Measurements from ENCODE around the gene SPOCK1.
"Not testable (repeated sequence)": the region's sequence is repeated elsewhere in the genome, so short reads cannot be mapped to it uniquely, and the experiment has no call there.

SPOCK1 gene

GRCh38 chr5:137498736-137499505 lies at the start of gene SPOCK1:
SPOCK1 (minus strand) TSS chr5:137499326.
- DNase-seq = peak; percentile 64 to 67

- no peak for DNase-seq
Measured at GRCh38 chr5:137545956-137546355, 46.8 kb upstream of the SPOCK1 start.

- DNase-seq = not testable (repeated sequence)
Measured at GRCh38 chr5:137535449-137535848, 36.3 kb upstream of the SPOCK1 start.

- no peak for DNase-seq
Measured at GRCh38 chr5:137533963-137534362, 34.8 kb upstream of the SPOCK1 start.

GRCh38 chr5:137531266-137531665 lies 32.1 kb upstream of the SPOCK1 start:
- DNase-seq = no peak

DNA sequence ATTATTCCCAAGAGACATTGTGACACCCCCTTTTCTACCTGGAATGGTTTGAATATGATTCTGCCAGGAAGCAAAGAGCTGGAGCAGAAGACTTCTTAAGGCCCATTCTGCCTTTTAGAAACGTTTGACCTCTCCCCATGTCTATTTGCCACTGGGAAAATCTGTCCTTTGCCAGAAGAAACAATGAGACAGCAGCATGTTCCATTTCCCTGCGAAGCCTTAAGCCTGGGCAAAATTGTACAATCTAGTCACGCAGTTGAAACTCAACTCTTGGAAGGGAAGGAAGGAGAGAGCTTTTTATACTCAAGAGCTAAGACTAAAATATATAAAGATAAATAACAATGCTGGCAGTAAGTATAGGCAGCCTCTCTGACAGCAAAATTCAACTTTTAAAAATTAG lies 22.1 kb upstream of the SPOCK1 start:
- DNase-seq = no peak

DNA sequence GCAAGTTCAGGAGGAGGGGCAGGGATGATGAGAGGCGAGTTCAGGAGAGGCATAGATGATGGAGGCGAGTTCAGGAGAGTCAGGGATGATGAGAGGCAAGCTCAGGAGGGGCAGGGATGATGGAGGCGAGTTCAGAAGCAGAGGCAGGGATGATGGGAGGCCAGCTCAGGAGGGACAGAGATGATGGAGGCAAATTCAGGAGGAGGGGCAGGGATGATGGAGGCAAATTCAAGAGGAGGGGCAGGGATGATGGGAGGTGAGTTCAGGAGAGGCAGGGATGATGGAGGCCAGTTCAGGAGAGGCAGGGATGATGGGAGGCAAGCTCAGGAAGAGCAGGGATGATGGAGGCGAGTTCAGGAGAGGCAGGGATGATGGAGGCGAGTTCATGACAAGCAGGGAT lies 17.8 kb upstream of the SPOCK1 start:
- DNase-seq = no peak

DNA sequence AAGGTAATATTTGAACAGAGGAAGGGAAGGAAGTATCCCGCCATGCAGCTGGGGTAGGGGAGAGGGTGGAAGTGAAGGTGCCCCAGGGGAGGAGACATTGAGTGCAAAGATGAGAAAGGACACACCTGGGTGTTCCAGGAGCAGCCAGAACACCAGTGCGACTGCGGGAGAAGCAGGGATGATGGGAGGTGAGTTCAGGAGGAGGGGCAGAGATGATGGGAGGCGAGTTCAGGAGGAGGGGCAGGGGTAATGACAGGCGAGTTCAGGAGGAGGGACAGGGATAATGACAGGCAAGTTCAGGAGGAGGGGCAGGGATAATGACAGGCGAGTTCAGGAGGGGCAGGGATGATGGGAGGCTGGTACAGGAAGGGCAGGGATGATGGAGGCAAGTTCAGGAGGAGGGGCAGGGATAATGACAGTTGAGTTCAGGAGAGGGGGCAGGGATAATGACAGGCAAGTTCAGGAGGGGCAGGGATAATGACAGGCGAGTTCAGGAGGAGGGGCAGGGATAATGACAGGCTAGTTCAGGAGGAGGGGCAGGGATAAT lies 17.2 kb upstream of the SPOCK1 start:
- no peak for DNase-seq

DNA sequence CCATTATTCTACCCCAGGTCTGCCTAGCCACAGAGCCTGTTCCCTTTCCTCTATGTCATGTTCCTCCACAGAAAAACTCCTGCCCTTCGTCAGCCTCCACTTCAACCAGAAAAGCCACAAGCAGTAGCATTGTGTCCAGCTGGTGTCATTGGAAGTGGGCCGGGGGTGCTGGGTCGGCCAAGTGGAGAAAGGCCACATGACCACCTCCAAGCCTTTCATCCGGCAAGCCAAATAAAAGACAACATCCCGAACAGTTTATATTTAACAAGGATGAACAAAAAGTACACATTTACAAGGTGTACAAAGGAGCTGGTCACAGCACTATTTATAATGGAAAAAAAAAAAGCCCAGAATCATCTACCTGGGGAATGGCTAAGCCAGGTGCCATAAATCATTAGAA lies 16.1 kb upstream of the SPOCK1 start:
- DNase-seq = no peak

- no peak for DNase-seq
Measured at GRCh38 chr5:137510671-137511070, 11.5 kb upstream of the SPOCK1 start.

- no peak for DNase-seq
Measured at GRCh38 chr5:137507150-137507549, 8.0 kb upstream of the SPOCK1 start.

DNA sequence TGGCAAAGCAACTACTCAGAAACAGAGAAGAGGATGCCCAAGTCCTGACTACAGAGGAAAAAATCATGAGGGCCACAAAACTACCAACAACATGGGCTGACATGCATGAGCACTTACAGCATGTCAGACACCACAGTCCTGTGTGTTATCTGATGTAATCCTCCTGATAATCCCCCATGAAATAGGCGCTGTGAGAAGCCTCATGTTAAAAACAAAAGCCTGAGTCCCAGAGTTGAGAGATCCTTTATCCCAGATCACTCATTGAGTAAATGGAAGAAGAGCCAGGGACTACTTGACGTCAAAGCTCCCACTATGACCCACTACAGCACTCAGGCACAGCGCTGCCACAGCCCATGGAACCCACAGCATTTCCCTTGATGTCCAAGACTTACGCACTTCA lies 7.2 kb upstream of the SPOCK1 start:
- no peak for DNase-seq

- no peak for DNase-seq
Measured at GRCh38 chr5:137504916-137505315, 5.8 kb upstream of the SPOCK1 start.

DNA sequence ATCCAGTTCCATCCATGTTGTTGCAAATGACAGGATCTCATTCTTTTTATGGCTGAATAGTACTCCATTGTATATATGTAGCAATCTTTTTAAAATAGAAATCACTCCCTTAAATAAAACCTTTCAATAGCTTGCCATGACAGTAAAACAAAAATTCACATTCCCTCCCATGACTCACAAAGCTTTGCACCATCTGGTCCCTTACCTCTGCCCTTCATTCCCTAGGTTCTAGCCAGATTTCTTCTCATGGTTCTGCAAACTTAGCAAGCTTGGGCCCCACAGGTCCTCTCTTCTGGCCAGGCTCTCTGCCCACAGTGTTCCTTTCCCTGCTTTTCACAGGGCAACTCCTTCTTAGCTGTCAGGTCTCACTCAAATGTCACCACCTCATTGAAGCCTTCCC lies 4.3 kb upstream of the SPOCK1 start:
- DNase-seq = no peak

DNA sequence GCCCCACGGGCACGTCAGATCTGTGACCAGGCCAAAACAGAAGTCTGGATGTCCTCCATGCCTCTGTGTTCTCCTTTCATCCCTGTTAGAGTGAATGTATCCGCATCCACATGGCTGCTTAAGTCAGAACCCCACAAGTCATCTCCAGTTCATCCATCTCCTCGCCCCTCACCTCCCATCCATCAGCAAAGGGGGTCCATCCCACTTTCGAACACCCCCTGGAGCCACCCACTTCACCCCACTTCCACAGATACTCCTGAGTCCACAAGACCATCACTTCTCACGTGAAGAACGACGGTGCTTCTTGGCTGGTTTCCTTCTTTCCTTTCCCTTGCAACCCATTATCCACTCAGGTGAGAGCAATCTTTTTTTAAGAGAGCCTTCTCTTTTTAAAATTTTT lies 3.5 kb upstream of the SPOCK1 start:
- no peak for DNase-seq

DNA sequence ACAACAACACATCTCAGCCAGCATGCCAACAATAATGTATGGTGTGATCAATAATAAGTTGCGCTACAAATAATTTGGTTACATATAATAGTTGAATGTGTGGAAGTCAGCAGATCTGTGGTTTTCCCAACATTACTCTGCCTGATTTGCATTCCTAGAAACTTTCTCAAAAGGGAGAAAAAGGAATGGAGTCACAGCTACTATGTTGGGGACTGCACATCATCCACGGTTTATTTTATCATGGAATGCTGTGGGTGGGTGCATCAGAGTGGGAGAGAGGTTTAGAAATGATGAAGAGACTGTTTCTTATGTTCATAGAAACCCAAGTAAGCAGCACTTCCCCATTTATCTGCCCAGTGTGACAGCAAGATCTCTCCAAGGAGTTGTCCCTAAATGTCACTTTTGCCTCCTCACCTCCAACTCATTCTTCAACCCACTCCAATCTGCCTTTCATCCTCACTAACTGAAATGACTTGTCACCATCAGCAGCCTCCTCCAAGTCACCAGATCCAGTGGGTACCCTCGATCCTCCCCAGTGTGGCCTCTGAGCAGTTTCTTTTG lies 2.8 kb upstream of the SPOCK1 start:
- no peak for DNase-seq

GRCh38 chr5:137501226-137501625 lies 2.1 kb upstream of the SPOCK1 start:
- DNase-seq = no peak

GRCh38 chr5:137500615-137501225 lies 1.6 kb upstream of the SPOCK1 start:
- no peak for DNase-seq

DNA sequence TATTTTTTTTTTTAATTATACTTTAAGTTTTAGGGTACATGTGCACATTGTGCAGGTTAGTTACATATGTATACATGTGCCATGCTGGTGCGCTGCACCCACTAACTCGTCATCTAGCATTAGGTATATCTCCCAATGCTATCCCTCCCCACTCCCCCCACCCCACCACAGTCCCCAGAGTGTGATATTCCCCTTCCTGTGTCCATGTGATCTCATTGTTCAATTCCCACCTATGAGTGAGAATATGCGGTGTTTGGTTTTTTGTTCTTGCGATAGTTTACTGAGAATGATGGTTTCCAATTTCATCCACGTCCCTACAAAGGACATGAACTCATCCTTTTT lies 351 bp upstream of the SPOCK1 start:
- DNase-seq = not testable (repeated sequence)

DNA sequence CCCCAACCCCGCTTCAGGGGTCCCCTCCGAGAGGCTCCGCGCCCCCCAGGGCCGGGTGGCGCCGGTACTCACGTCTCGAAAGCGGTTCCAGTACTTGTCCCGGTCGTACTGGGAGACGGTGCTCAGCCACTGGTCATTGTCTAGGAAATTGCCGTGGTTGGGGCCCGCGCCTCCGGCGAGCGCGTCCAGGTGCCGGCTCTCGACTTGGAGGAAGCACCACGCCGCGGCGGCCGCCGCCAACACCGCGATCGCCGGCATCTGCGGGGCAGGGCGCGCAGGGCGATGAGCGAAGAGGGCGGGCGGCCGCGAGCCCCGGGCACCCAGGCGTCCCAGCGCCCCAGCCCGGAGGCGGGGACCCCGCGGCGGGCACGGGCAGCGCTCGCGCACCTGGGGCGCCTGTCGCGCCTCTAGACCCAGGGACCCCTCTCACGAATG lies 808 bp downstream of the SPOCK1 start:
- DNase-seq = peak in 1 of 2 experiments; percentile 4

DNA sequence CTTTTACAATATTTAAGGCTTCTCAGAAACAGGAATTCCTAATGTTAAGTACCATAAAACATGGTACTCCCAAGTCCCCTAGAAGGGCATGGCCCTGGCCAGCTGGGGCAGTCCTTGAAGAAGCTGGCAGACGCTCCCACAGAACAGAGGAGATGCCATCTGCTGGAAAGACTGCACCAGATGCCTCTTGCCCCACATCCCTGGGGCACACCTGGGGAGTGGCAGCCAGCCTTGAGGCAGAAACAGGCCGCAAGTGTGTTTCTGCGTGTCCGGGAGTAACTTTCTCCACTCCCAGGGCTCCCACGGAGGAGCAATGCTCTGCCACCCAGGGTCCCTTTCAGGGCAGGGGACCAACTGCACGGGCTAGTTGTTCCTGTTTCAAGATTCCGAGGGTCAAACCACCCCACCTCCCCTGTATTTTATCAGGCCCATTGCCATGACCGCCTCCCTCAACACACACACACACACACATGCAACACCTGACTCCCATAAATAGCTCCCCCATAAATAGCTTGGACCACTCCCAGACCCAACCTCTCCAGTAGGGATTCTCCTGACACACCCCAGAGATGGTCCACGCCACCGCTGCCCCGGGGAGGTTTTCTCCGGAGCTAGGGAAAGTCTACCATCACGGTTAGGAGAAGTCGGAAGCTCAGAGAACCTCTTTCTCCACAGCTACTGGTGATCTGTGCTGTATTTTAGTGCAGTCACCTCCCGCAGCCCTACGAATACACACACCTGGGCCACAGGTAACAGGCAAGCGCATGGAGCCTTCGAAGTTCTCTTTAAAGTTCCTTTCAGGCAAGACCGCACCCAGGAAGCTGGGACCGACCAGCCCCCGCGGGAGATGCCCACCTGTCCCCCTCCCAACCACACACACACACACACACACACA lies 1.5 kb downstream of the SPOCK1 start:
- no peak for DNase-seq

GRCh38 chr5:137496919-137497318 lies 2.2 kb downstream of the SPOCK1 start:
- no peak for DNase-seq

- DNase-seq = no peak
Measured at GRCh38 chr5:137492331-137492730, 6.8 kb downstream of the SPOCK1 start.
